Measurements from ENCODE around the gene FAM13B. TPM values are rescaled to one million over a fixed set of nuclear protein-coding genes. Genes with fewer than 3 reads are reported as not detected.

Gene FAM13B
- total RNA-seq, 1 experiment from 2014 or later: 13.6 TPM

- Histone ChIP-seq H2AFZ (ENCODE audit: low read depth, low read length, poor library complexity, severe bottlenecking) (no peak overlapping the region), H3K4me2 (ENCODE audit: low read length) (no peak overlapping the region), H3K9ac (ENCODE audit: low read length) (no peak overlapping the region), H3K27ac (ENCODE audit: low read depth, low read length) (no peak overlapping the region), H3K4me1 (ENCODE audit: control insufficient read depth in 1 of 2, insufficient read depth in 2 of 2, low read length in 2 of 2) (peaks cover 0 to 12% of the 10 kb centered on the region in 2 experiments; a peak in 1 of 4 replicates), H3K9me2 (ENCODE audit: insufficient read depth) (no peaks in the 10 kb centered on the region), H3K36me3 (ENCODE audit: control insufficient read depth in 1 of 2, insufficient read depth in 2 of 2, low read length in 2 of 2) (peaks cover under 1 to 4% of the 10 kb centered on the region in 2 experiments; a peak in 2 of 4 replicates), H3K9me3 (ENCODE audit: control insufficient read depth in 1 of 2, insufficient read depth in 1 of 2, low read depth in 1 of 2, low read length in 2 of 2) (no peaks in the 10 kb centered on the region), H3K4me3 (replicated peaks in 1 of 2; ENCODE audit: low read depth in 1 of 2, low read length in 2 of 2) (no peak overlapping the region), H3K27me3 (ENCODE audit: insufficient read depth, low read length) (no peaks in the 10 kb centered on the region), H4K20me1 (ENCODE audit: insufficient read depth) (no peaks in the 10 kb centered on the region; the same call in 1 of the 2 replicates), H3K79me2 (ENCODE audit: insufficient read depth, low read length) (peaks cover 89% of the 10 kb centered on the region)
- no TSS peak for BruUV-seq (replicated peaks)
- ChIA-PET CTCF (interaction anchor here (0.6 kb wide), 1 partner anchor 109 kb away, joined by 3 read pairs; no protein-coding TSS in a partner anchor), RAD21 (ENCODE audit: low non-redundant PET in 1 of 2, low total read pairs in 2 of 2, uncharacterized antibody in 2 of 2, unreplicated experiment in 2 of 2) (no interaction called here), POLR2A (no interaction called here)
- intact Hi-C loops (cut with micrococcal nuclease): no loop called here
- DNase-seq (ENCODE audit: low read depth, low spot score) (no peak), ATAC-seq (no peak)
- TF ChIP-seq FOSL1 (IDR thresholded peaks at IDR 0.05; ENCODE audit: low read depth) (no peak), MAX (IDR thresholded peaks at IDR 0.05) (no peak), YY1 (IDR thresholded peaks at IDR 0.05; ENCODE audit: extremely low read depth, insufficient replicate concordance, low read depth, low read length) (no peak), TCF7L2 (IDR thresholded peaks at IDR 0.05; ENCODE audit: borderline replicate concordance, extremely low read depth, insufficient read depth, insufficient read length) (no peak), EGR1 (IDR thresholded peaks at IDR 0.05; ENCODE audit: low read depth) (no peak), CBX3 (IDR thresholded peaks at IDR 0.05; ENCODE audit: low read depth) (no peak), EZH2phosphoT487 (IDR thresholded peaks at IDR 0.05; ENCODE audit: borderline replicate concordance) (no peak), CTCF (IDR thresholded peaks at IDR 0.05 in 2 of 3, conservative IDR thresholded peaks at IDR 0.05 in 1 of 3; ENCODE audit: borderline replicate concordance in 1 of 3, insufficient read depth in 1 of 3, low read depth in 2 of 3, low read length in 2 of 3) (no peak), ZFX (IDR thresholded peaks at IDR 0.05) (no peak), SP1 (IDR thresholded peaks at IDR 0.05; ENCODE audit: low read depth) (no peak), ELF1 (IDR thresholded peaks at IDR 0.05; ENCODE audit: borderline replicate concordance, low read depth) (no peak)
These were observed 8.8 kb downstream of the FAM13B start for GRCh38 chr5:138024117-138024516.
